ENCODE results near the gene SLC35D1. TPM values are rescaled to one million over a fixed set of nuclear protein-coding genes. Genes with fewer than 3 reads are reported as not detected.

SLC35D1 gene
- total and polyA plus RNA-seq, 2 of the 8 experiments (the other 6 are each of a cell fraction or from before 2014, with no cell fraction given), result 1.2 to 2.7 TPM

DNA sequence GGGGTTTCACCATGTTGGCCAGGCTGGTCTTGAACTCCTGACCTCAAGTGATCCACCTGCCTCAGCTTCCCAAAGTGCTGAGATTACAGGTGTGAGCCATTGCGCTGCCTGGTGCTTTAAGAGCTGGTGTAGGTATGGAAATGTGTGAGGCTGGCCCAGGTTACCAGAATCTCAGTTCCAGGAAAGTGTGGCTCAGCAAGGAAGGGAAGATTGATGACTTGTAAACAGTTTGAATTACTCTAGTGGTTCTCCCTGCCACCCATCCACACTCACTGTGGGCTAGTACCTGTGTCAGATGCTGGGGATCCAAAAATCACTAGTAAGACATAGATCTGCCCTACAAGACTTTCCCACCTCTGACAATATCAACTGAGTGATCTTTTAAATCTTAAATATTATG, 34.5 kb upstream of the SLC35D1 start:
- H2BK15ac ChIP-seq (ENCODE audit: low read length), result no peak overlapping the region
- no peaks in the 10 kb centered on the region for H3K79me2 ChIP-seq (ENCODE audit: control insufficient read depth in 1 of 2, insufficient read depth in 2 of 2, low read length in 2 of 2)
- ChIA-PET POLR2A (ENCODE audit: partially characterized antibody) (no interaction called here), CTCF (ENCODE audit: partially characterized antibody) (no interaction called here)
- H2BK12ac ChIP-seq (ENCODE audit: low read depth, low read length), result no peak overlapping the region
- H3K4me1 ChIP-seq (replicated peaks in 1 of 4; ENCODE audit: control insufficient read depth in 3 of 4, insufficient read depth in 4 of 4, low read length in 3 of 4), result no peaks in the 10 kb centered on the region
- no peaks in the 10 kb centered on the region for H3K36me3 ChIP-seq (ENCODE audit: control insufficient read depth in 2 of 4, insufficient read depth in 4 of 4, low read length in 3 of 4)
- no peak overlapping the region for H3K4me2 ChIP-seq (ENCODE audit: insufficient read depth in 1 of 2, low read depth in 2 of 2, low read length in 2 of 2)
- DNase-seq (ENCODE audit: low read depth in 1 of 2, low spot score in 2 of 2) (no peak), FAIRE-seq (no peak)
- no peak overlapping the region for H2AK5ac ChIP-seq (ENCODE audit: low read depth, low read length)
- H2BK5ac ChIP-seq (ENCODE audit: low read depth, low read length), result no peak overlapping the region
- TF ChIP-seq SIRT6 (IDR thresholded peaks at IDR 0.05; ENCODE audit: low read length) (no peak), GTF2F1 (IDR thresholded peaks at IDR 0.05; ENCODE audit: borderline replicate concordance, low read depth, low read length) (no peak), ZNF274 (IDR thresholded peaks at IDR 0.05; ENCODE audit: borderline replicate concordance, extremely low read depth, low read length) (no peak), POLR2AphosphoS5 (IDR thresholded peaks at IDR 0.05; ENCODE audit: low read depth, low read length) (no peak), RFX5 (IDR thresholded peaks at IDR 0.05; ENCODE audit: borderline replicate concordance, low read depth, low read length) (no peak), SP1 (IDR thresholded peaks at IDR 0.05; ENCODE audit: low read depth, low read length) (no peak)
- no peak overlapping the region for H4K8ac ChIP-seq (ENCODE audit: extremely low read depth, insufficient read depth, low read length)
- H3K4me3 ChIP-seq (ENCODE audit: extremely low read depth in 1 of 4, insufficient read depth in 2 of 4, low read depth in 3 of 4, low read length in 4 of 4), result no peak overlapping the region
- no peak overlapping the region for H3K27ac ChIP-seq (ENCODE audit: low read depth, low read length)
- no peak overlapping the region for H4K91ac ChIP-seq (replicated peaks; ENCODE audit: insufficient read length, low read length)
- no peak overlapping the region for H2BK20ac ChIP-seq (ENCODE audit: low read length)
- peaks cover 0 to 1% (median 0%) of the 10 kb centered on the region in 4 experiments; a peak in 1 of 7 replicates for H3K27me3 ChIP-seq (replicated peaks in 1 of 4; ENCODE audit: control insufficient read depth in 3 of 4, extremely low read depth in 1 of 4, insufficient read depth in 3 of 4, low read length in 3 of 4)
- H3K18ac ChIP-seq (ENCODE audit: extremely low read depth, low read length), result no peak overlapping the region
- peaks cover 0 to 2% of the 10 kb centered on the region in 2 experiments; a peak in 1 of 4 replicates for H3K9me3 ChIP-seq (ENCODE audit: insufficient read depth in 2 of 2, low read depth in 1 of 2, low read length in 1 of 2)
- no peak overlapping the region for H3K23ac ChIP-seq (ENCODE audit: insufficient read length)
- no peaks in the 10 kb centered on the region for H4K20me1 ChIP-seq (replicated peaks in 1 of 2; ENCODE audit: control insufficient read depth in 1 of 2, insufficient read depth in 2 of 2, low read length in 2 of 2)
- H3K9ac ChIP-seq (replicated peaks in 1 of 4; ENCODE audit: extremely low read depth in 1 of 4, low read depth in 3 of 4, low read length in 3 of 4), result no peak overlapping the region
- H3K79me1 ChIP-seq (ENCODE audit: low read depth, low read length), result no peaks in the 10 kb centered on the region
- WGBS, 2 experiments (ENCODE audit: extremely low coverage in 1 of 2, insufficient coverage in 1 of 2, insufficient read length in 1 of 2, insufficient replicate concordance in 2 of 2, low coverage in 1 of 2, low lambda C conversion rate in 2 of 2, missing lambda C conversion rate in 1 of 2), result 92% methylated on average over 1 of the region's 1 CpG; no CpG with 5 or more reads in 1 of the 2 experiments
- no peak overlapping the region for H4K5ac ChIP-seq (ENCODE audit: insufficient read length, low read depth, low read length)
- H3K56ac ChIP-seq (replicated peaks; ENCODE audit: insufficient read length, low read depth, low read length), result no peak overlapping the region
- H3K23me2 ChIP-seq (ENCODE audit: low read depth, low read length), result peaks cover 2% of the 10 kb centered on the region; the same call in 1 of the 2 replicates
- H3K4ac ChIP-seq (replicated peaks; ENCODE audit: insufficient read length, low read depth, low read length), result no peak overlapping the region
- no peak overlapping the region for H3K14ac ChIP-seq (ENCODE audit: insufficient read length)
- no peak overlapping the region for H2BK120ac ChIP-seq (replicated peaks; ENCODE audit: low read depth, low read length)
- H2AFZ ChIP-seq (ENCODE audit: low read length), result no peak overlapping the region
